ENCODE results near the gene COPS8. TPM values are rescaled to one million over a fixed set of nuclear protein-coding genes. Genes with fewer than 3 reads are reported as not detected.
A peak's percentile ranks its signal among the peaks of the same experiment; 100 is the strongest.

The COPS8 gene
- total and polyA plus RNA-seq, 2 experiments from 2014 or later = 108 to 134 TPM

- Histone ChIP-seq H3K4me3 (no peak overlapping the region), H3K27me3 (no peaks in the 10 kb centered on the region), H2AFZ (no peak overlapping the region), H4K20me1 (ENCODE audit: insufficient read depth, poor library complexity, severe bottlenecking) (no peaks in the 10 kb centered on the region), H3K9me3 (ENCODE audit: low read depth) (no peaks in the 10 kb centered on the region), H3K9me2 (replicated peaks; ENCODE audit: insufficient read depth) (no peaks in the 10 kb centered on the region), H3K4me2 (no peak overlapping the region), H3K27ac (peak overlapping the region; percentile 80), H3K79me2 (peaks cover 19% of the 10 kb centered on the region), H3K4me1 (ENCODE audit: insufficient read depth) (peaks cover 5% of the 10 kb centered on the region), H3K36me3 (replicated peaks; ENCODE audit: insufficient read depth, low read depth) (no peaks in the 10 kb centered on the region)
- no peak for TF ChIP-seq EZH2phosphoT487 (IDR thresholded peaks at IDR 0.05; ENCODE audit: low read depth, severe bottlenecking, unreplicated experiment)
- TF ChIP-seq EZH2 (IDR thresholded peaks at IDR 0.05; ENCODE audit: borderline replicate concordance) = no peak
- TF ChIP-seq CTCF (IDR thresholded peaks at IDR 0.05; ENCODE audit: poor library complexity) = no peak
- DNase-seq (ENCODE audit: low spot score) = no peak
- 69% methylated on average over 4 of the region's 4 CpGs for WGBS (ENCODE audit: low lambda C conversion rate, missing lambda C conversion rate)
Measured at GRCh38 chr2:237096911-237097310, 11.2 kb downstream of the COPS8 start.

GRCh38 chr2:237097326-237097910 lies 11.7 kb downstream of the COPS8 start:
- no peak for TF ChIP-seq EZH2 (IDR thresholded peaks at IDR 0.05; ENCODE audit: borderline replicate concordance)
- TF ChIP-seq CTCF (IDR thresholded peaks at IDR 0.05; ENCODE audit: poor library complexity) = no peak
- TF ChIP-seq EZH2phosphoT487 (IDR thresholded peaks at IDR 0.05; ENCODE audit: low read depth, severe bottlenecking, unreplicated experiment) = no peak
- peaks cover 19% of the 10 kb centered on the region for H3K79me2 ChIP-seq
- H2AFZ ChIP-seq = no peak overlapping the region
- WGBS (ENCODE audit: low lambda C conversion rate, missing lambda C conversion rate) = 89% methylated on average over 2 of the region's 2 CpGs
- H3K4me1 ChIP-seq (ENCODE audit: insufficient read depth) = peaks cover 5% of the 10 kb centered on the region
- no peaks in the 10 kb centered on the region for H3K27me3 ChIP-seq
- H3K9me3 ChIP-seq (ENCODE audit: low read depth) = no peaks in the 10 kb centered on the region
- H3K9me2 ChIP-seq (replicated peaks; ENCODE audit: insufficient read depth) = no peaks in the 10 kb centered on the region
- no peaks in the 10 kb centered on the region for H3K36me3 ChIP-seq (replicated peaks; ENCODE audit: insufficient read depth, low read depth)
- H4K20me1 ChIP-seq (ENCODE audit: insufficient read depth, poor library complexity, severe bottlenecking) = no peaks in the 10 kb centered on the region
- no peak overlapping the region for H3K4me2 ChIP-seq
- no peak for DNase-seq (ENCODE audit: low spot score)
- no peak overlapping the region for H3K4me3 ChIP-seq
- peak overlapping the region; percentile 80 for H3K27ac ChIP-seq

GRCh38 chr2:237097911-237098702 lies 12.4 kb downstream of the COPS8 start:
- Histone ChIP-seq H3K4me2 (no peak overlapping the region), H3K9me3 (ENCODE audit: low read depth) (no peaks in the 10 kb centered on the region), H3K27me3 (no peaks in the 10 kb centered on the region), H3K79me2 (peaks cover 19% of the 10 kb centered on the region), H3K36me3 (replicated peaks; ENCODE audit: insufficient read depth, low read depth) (no peaks in the 10 kb centered on the region), H3K4me1 (ENCODE audit: insufficient read depth) (peaks cover 5% of the 10 kb centered on the region), H4K20me1 (ENCODE audit: insufficient read depth, poor library complexity, severe bottlenecking) (no peaks in the 10 kb centered on the region), H3K4me3 (no peak overlapping the region), H3K9me2 (replicated peaks; ENCODE audit: insufficient read depth) (no peaks in the 10 kb centered on the region), H3K27ac (peak overlapping the region; percentile 80), H2AFZ (no peak overlapping the region)
- 83% methylated on average over 4 of the region's 4 CpGs for WGBS (ENCODE audit: low lambda C conversion rate, missing lambda C conversion rate)
- TF ChIP-seq CTCF (IDR thresholded peaks at IDR 0.05; ENCODE audit: poor library complexity) (no peak), EZH2phosphoT487 (IDR thresholded peaks at IDR 0.05; ENCODE audit: low read depth, severe bottlenecking, unreplicated experiment) (no peak), EZH2 (IDR thresholded peaks at IDR 0.05; ENCODE audit: borderline replicate concordance) (no peak)
- peak; percentile 39 for DNase-seq (ENCODE audit: low spot score)

Measured in hepatocyte (in vitro differentiated cells).